LNCaP clone FGC (cell line): ENCODE measurements around the gene PSMD5.

Source experiments
- DNase-seq: peaks from one replicate; pipeline ENCODE4 v3.0.0-alpha.2; 2011; ENCODE audit warnings: low read depth
- H3K4me3 ChIP-seq: 2 replicates; pipeline ENCODE4 v1.5.1; 2011; ENCODE audit warnings: mild to moderate bottlenecking, low read depth, low read length, control low read depth
- TF ChIP-seq, protein P1 (sequence below): IDR thresholded peaks from 2 replicates; pipeline ENCODE4 v1.5.1; 2012; ENCODE audit warnings: mild to moderate bottlenecking; ENCODE audit not compliant: control insufficient read depth, insufficient read depth; ENCODE audit errors: extremely low read depth

The PSMD5 gene

GRCh38 chr9:120888626-120889025 is 45.9 kb upstream of the PSMD5 start:
- no peak overlapping the region for H3K4me3 ChIP-seq
- TF ChIP-seq, protein P1, sequence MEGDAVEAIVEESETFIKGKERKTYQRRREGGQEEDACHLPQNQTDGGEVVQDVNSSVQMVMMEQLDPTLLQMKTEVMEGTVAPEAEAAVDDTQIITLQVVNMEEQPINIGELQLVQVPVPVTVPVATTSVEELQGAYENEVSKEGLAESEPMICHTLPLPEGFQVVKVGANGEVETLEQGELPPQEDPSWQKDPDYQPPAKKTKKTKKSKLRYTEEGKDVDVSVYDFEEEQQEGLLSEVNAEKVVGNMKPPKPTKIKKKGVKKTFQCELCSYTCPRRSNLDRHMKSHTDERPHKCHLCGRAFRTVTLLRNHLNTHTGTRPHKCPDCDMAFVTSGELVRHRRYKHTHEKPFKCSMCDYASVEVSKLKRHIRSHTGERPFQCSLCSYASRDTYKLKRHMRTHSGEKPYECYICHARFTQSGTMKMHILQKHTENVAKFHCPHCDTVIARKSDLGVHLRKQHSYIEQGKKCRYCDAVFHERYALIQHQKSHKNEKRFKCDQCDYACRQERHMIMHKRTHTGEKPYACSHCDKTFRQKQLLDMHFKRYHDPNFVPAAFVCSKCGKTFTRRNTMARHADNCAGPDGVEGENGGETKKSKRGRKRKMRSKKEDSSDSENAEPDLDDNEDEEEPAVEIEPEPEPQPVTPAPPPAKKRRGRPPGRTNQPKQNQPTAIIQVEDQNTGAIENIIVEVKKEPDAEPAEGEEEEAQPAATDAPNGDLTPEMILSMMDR: no peak
- DNase-seq: no peak

GRCh38 chr9:120886490-120886967 is 43.8 kb upstream of the PSMD5 start:
- H3K4me3 ChIP-seq: no peak overlapping the region
- TF ChIP-seq, protein P1: no peak
- no peak for DNase-seq

DNA sequence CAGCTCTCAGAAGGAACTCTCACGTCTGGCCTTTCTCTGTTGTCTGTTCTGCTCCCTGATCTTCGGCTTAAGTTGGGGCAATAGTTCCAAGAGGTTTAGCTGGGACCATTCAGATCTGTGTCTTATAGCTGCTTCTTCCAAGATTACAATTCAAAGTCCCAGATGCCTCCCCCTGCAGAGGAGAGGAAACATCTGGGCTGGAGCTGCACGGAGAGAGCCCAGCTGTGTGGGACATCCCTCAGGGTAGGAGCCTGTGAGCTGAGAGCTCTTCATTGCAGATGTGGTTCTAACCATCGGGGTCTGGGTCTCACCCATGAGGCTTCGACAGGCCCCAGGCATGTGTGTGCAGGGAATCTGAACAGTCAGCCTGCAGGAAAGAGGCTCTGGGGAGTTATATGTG is 43.2 kb upstream of the PSMD5 start:
- H3K4me3 ChIP-seq: no peak overlapping the region
- DNase-seq: no peak
- TF ChIP-seq, protein P1: no peak

DNA sequence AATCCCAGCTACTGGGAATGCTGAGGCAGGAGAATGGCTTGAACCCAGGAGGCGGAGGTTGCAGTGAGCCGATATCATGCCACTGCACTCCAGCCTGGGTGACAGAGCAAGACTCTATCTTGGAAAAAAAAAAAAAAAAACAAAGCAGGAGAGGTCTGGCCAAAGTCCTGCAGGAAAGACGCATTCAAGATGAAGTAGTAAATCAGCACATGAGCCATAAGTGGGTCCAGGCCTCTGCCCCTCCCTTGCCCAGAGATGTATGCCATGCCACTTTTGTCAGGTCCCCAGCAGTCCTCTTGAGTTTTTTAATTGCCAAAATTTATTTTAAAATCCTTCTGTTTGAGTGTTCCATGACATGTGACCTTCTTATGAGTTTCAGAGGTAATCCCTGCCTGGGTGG is 42.7 kb upstream of the PSMD5 start:
- TF ChIP-seq, protein P1: no peak
- DNase-seq: no peak
- no peak overlapping the region for H3K4me3 ChIP-seq

- TF ChIP-seq, protein P1: no peak
- no peak overlapping the region for H3K4me3 ChIP-seq
- DNase-seq: no peak
These were observed 40.9 kb upstream of the PSMD5 start for GRCh38 chr9:120883608-120883996.

GRCh38 chr9:120882935-120883607 is 40.3 kb upstream of the PSMD5 start:
- H3K4me3 ChIP-seq: no peak overlapping the region
- TF ChIP-seq, protein P1: no peak
- DNase-seq: no peak

DNA sequence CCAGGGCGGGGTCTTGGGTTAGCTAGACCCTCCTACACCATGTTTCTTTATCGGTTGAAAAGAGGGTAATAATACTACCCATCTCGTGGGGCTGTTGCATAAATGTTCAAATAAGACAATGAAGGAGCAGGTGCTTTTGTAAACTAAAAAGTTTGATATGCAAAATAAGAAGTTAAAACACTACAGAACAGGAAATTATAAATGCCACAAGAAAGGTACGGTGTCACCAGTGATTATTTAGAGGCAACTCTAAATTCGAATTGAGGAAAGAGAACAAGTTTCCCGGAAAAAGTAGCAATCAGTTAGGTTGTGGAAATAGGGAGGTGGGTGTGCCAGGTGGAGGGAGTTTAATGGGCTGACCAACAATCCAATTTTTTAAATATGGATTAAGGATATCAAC is 36.7 kb upstream of the PSMD5 start:
- no peak for DNase-seq
- TF ChIP-seq, protein P1: no peak
- no peak overlapping the region for H3K4me3 ChIP-seq
